Mesenteric fat pad (tissue), 1 donor: ENCODE results near the gene CTNNBL1. TPM values are rescaled to one million over a fixed set of nuclear protein-coding genes. Genes with fewer than 3 reads are reported as not detected.

Experiments used
- DNase-seq: peaks from one replicate; pipeline ENCODE4 v3.0.0-alpha.2; 2020; ENCODE audit warnings: low spot score
- total RNA-seq: library from RNA; stranded (reverse); fragmentation: NEBNext Ultra II Directional; extraction: Animal tissue kit (Norgen Biotek cat#: 25700); gene quantifications from one replicate; pipeline ENCODE4 v1.2.1, GENCODE V29; 2021
- donor health status: DM: yes; HTN: yes; CAD: no.

Gene CTNNBL1
- total RNA-seq, 1 donor from 2014 or later: 51.8 TPM

- DNase-seq: no peak
These were observed 203.2 kb downstream of the CTNNBL1 start for GRCh38 chr20:37896932-37897548.

- DNase-seq: no peak
These were observed 204.6 kb downstream of the CTNNBL1 start for GRCh38 chr20:37898233-37899104.

- DNase-seq: no peak
These were observed 205.5 kb downstream of the CTNNBL1 start for GRCh38 chr20:37899105-37900045.

GRCh38 chr20:37901240-37901639 lies 207.4 kb downstream of the CTNNBL1 start:
- DNase-seq: no peak

GRCh38 chr20:37901654-37902503 lies 208.0 kb downstream of the CTNNBL1 start:
- DNase-seq: no peak

- no peak for DNase-seq
These were observed 208.9 kb downstream of the CTNNBL1 start, which contains the start of gene VSTM2L for GRCh38 chr20:37902504-37903313. Gene VSTM2L (plus strand): TSS chr20:37903127. CDS start chr20:37903351, 224 bp downstream.

- DNase-seq: no peak
These were observed 209.6 kb downstream of the CTNNBL1 start for GRCh38 chr20:37903317-37904007.

- no peak for DNase-seq
These were observed 210.3 kb downstream of the CTNNBL1 start for GRCh38 chr20:37904008-37904642.

GRCh38 chr20:37904845-37905373 lies 211.1 kb downstream of the CTNNBL1 start:
- DNase-seq: no peak

- DNase-seq: no peak
These were observed 212.1 kb downstream of the CTNNBL1 start for GRCh38 chr20:37905671-37906613.

- no peak for DNase-seq
These were observed 213.5 kb downstream of the CTNNBL1 start for GRCh38 chr20:37907330-37907676.

- DNase-seq: no peak
These were observed 214.0 kb downstream of the CTNNBL1 start for GRCh38 chr20:37907677-37908401.

GRCh38 chr20:37911261-37911660 lies 217.4 kb downstream of the CTNNBL1 start:
- no peak for DNase-seq

- no peak for DNase-seq
These were observed 218.0 kb downstream of the CTNNBL1 start for GRCh38 chr20:37911838-37912281.

- no peak for DNase-seq
These were observed 219.0 kb downstream of the CTNNBL1 start for GRCh38 chr20:37912874-37913273.
